GM10248 (cell line): Measurements from ENCODE around the gene SRPK2.

Experiments
- CTCF ChIA-PET: fragments of 300-600 bp; sonication (Branson Sonifier 250); formaldehyde crosslinking; extraction: SDS; loops from one replicate; lab custom pipeline; 2021; ENCODE audit warnings: antibody characterized with exemption; lab: Yijun Ruan, JAX
- POLR2A ChIA-PET: fragments of 350-650 bp; sonication (Branson Sonifier 250); formaldehyde crosslinking; extraction: SDS; loops from one replicate; lab custom pipeline; 2020; ENCODE audit warnings: antibody characterized with exemption; lab: Yijun Ruan, JAX
- DNase-seq: peaks from one replicate; pipeline ENCODE4 v3.0.0; 2012; ENCODE audit errors: extremely low spot score
- CTCF ChIP-seq: IDR thresholded peaks from 2 replicates; pipeline ENCODE4 v1.5.1; 2012; ENCODE audit warnings: mild to moderate bottlenecking, low read depth; ENCODE audit errors: extremely low read depth, missing control alignments, control extremely low read depth

SRPK2 gene

GRCh38 chr7:105073143-105073542, 315.6 kb downstream of the SRPK2 start:
- CTCF ChIA-PET, result interaction anchor here (1.2 kb wide), 1 partner anchor 43 kb away, joined by 3 read pairs; no protein-coding TSS in a partner anchor
- DNase-seq, result no peak
- POLR2A ChIA-PET, result no interaction called here
- no peak for TF ChIP-seq CTCF

GRCh38 chr7:105068886-105069285, 319.8 kb downstream of the SRPK2 start:
- ChIA-PET CTCF (interaction anchor here (0.9 to 1.4 kb wide), 5 partner anchors 10 to 88 kb away, joined by 3 to 4 read pairs (median 3); no protein-coding TSS in a partner anchor), POLR2A (no interaction called here)
- TF ChIP-seq CTCF, result no peak
- no peak for DNase-seq

- POLR2A ChIA-PET, result interaction anchor here (0.6 kb wide), 1 partner anchor 123 kb away, joined by 5 read pairs; no protein-coding TSS in a partner anchor
- CTCF ChIA-PET, result interaction anchor here (1.4 kb wide), 1 partner anchor 16 kb away, joined by 3 read pairs; no protein-coding TSS in a partner anchor
- no peak for TF ChIP-seq CTCF
- no peak for DNase-seq
These were observed 321.0 kb downstream of the SRPK2 start for GRCh38 chr7:105067691-105068090.
